ENCODE data around the gene NUTM1.
"Not testable (repeated sequence)": the region's sequence is repeated elsewhere in the genome, so short reads cannot be mapped to it uniquely, and the experiment has no call there.

Gene NUTM1

GRCh38 chr15:34374816-34375215, 31.7 kb downstream of the NUTM1 start:
- DNase-seq (ENCODE audit: low spot score), result no peak
- no peak for TF ChIP-seq CTCF (IDR thresholded peaks at IDR 0.05; ENCODE audit: extremely low read depth, insufficient read depth, missing control alignments)
- in situ Hi-C loops (cut with MboI; ENCODE audit: low pct_unique_long_range_greater_than_20kb, low sequenced_read_pairs, unreplicated experiment), result loop anchor here (25.0 kb wide), 1 partner anchor 212 kb away; the partner anchor contains the start of gene GOLGA8B

- DNase-seq (ENCODE audit: low spot score); in situ Hi-C loops (cut with MboI; ENCODE audit: low pct_unique_long_range_greater_than_20kb, low sequenced_read_pairs, unreplicated experiment): not testable (repeated sequence)
These were observed 32.4 kb downstream of the NUTM1 start for GRCh38 chr15:34375541-34375940.

- DNase-seq (ENCODE audit: low spot score), result no peak
- TF ChIP-seq CTCF (IDR thresholded peaks at IDR 0.05; ENCODE audit: extremely low read depth, insufficient read depth, missing control alignments), result no peak
- in situ Hi-C loops (cut with MboI; ENCODE audit: low pct_unique_long_range_greater_than_20kb, low sequenced_read_pairs, unreplicated experiment), result no loop called here
These were observed 33.7 kb downstream of the NUTM1 start for GRCh38 chr15:34376856-34377255.

GRCh38 chr15:34380491-34380890, 37.4 kb downstream of the NUTM1 start:
- in situ Hi-C loops (cut with MboI; ENCODE audit: low pct_unique_long_range_greater_than_20kb, low sequenced_read_pairs, unreplicated experiment); DNase-seq (ENCODE audit: low spot score): not testable (repeated sequence)

GRCh38 chr15:34381829-34382521, 38.9 kb downstream of the NUTM1 start:
- in situ Hi-C loops (cut with MboI; ENCODE audit: low pct_unique_long_range_greater_than_20kb, low sequenced_read_pairs, unreplicated experiment); DNase-seq (ENCODE audit: low spot score): not testable (repeated sequence)

GRCh38 chr15:34389594-34390086, 46.5 kb downstream of the NUTM1 start:
- DNase-seq (ENCODE audit: low spot score); in situ Hi-C loops (cut with MboI; ENCODE audit: low pct_unique_long_range_greater_than_20kb, low sequenced_read_pairs, unreplicated experiment): not testable (repeated sequence)

GRCh38 chr15:34392981-34393380, 49.9 kb downstream of the NUTM1 start:
- DNase-seq (ENCODE audit: low spot score); in situ Hi-C loops (cut with MboI; ENCODE audit: low pct_unique_long_range_greater_than_20kb, low sequenced_read_pairs, unreplicated experiment): not testable (repeated sequence)

- DNase-seq (ENCODE audit: low spot score); in situ Hi-C loops (cut with MboI; ENCODE audit: low pct_unique_long_range_greater_than_20kb, low sequenced_read_pairs, unreplicated experiment): not testable (repeated sequence)
These were observed 54.6 kb downstream of the NUTM1 start for GRCh38 chr15:34397637-34398259.

GRCh38 chr15:34403160-34403598, 60.1 kb downstream of the NUTM1 start:
- in situ Hi-C loops (cut with MboI; ENCODE audit: low pct_unique_long_range_greater_than_20kb, low sequenced_read_pairs, unreplicated experiment); DNase-seq (ENCODE audit: low spot score): not testable (repeated sequence)

GRCh38 chr15:34403899-34404298, 60.8 kb downstream of the NUTM1 start:
- in situ Hi-C loops (cut with MboI; ENCODE audit: low pct_unique_long_range_greater_than_20kb, low sequenced_read_pairs, unreplicated experiment); DNase-seq (ENCODE audit: low spot score): not testable (repeated sequence)
